Endometrial microvascular endothelial cells (primary cell): ENCODE data around the gene CNTN4. TPM values are rescaled to one million over a fixed set of nuclear protein-coding genes. Genes with fewer than 3 reads are reported as not detected.

ENCODE experiments used
- in situ Hi-C: cut with HindIII; loops from 2 replicates; pipeline ENCODE4 v1.10.0; 2017; ENCODE audit warnings: low sequenced_read_pairs, low pct_unique_long_range_greater_than_20kb; ENCODE audit errors: inconsistent ontology term
- total RNA-seq: library from RNA; depleted of rRNA; stranded (reverse); fragments of >200 nt; gene quantifications from one replicate; pipeline ENCODE4 v1.2.3, GENCODE V29; 2015; ENCODE audit errors: inconsistent ontology term

The CNTN4 gene
- total RNA-seq, 1 donor from 2014 or later: not detected

GRCh38 chr3:3081381-3082233 is 982.9 kb downstream of the CNTN4 start:
- in situ Hi-C loops: no loop called here

GRCh38 chr3:3082234-3082924 is 983.7 kb downstream of the CNTN4 start:
- in situ Hi-C loops: no loop called here

GRCh38 chr3:3084890-3085289 is 986.2 kb downstream of the CNTN4 start:
- in situ Hi-C loops: no loop called here

GRCh38 chr3:3085782-3086181 is 987.1 kb downstream of the CNTN4 start:
- in situ Hi-C loops: no loop called here

- in situ Hi-C loops: no loop called here
Measured at GRCh38 chr3:3086239-3086638, 987.6 kb downstream of the CNTN4 start.

GRCh38 chr3:3087279-3087678 is 988.6 kb downstream of the CNTN4 start:
- in situ Hi-C loops: no loop called here

GRCh38 chr3:3087716-3088465 is 989.2 kb downstream of the CNTN4 start:
- in situ Hi-C loops: no loop called here

GRCh38 chr3:3089017-3089416 is 990.4 kb downstream of the CNTN4 start:
- in situ Hi-C loops: no loop called here

GRCh38 chr3:3097958-3098357 is 999.3 kb downstream of the CNTN4 start:
- in situ Hi-C loops: no loop called here

GRCh38 chr3:3101660-3102458 is 1003.2 kb downstream of the CNTN4 start:
- in situ Hi-C loops: no loop called here

- in situ Hi-C loops: no loop called here
Measured at GRCh38 chr3:3102751-3103150, 1004.1 kb downstream of the CNTN4 start.

GRCh38 chr3:3105246-3105645 is 1006.6 kb downstream of the CNTN4 start:
- in situ Hi-C loops: no loop called here

- in situ Hi-C loops: no loop called here
Measured at GRCh38 chr3:3105815-3106214, 1007.1 kb downstream of the CNTN4 start.

- in situ Hi-C loops: no loop called here
Measured at GRCh38 chr3:3107181-3107580, 1008.5 kb downstream of the CNTN4 start.
